SK-N-DZ (cell line): ENCODE results near the gene AQP5.

Source experiments
- DNase-seq: peaks from one replicate; pipeline ENCODE4 v3.0.0-alpha.2; 2015; ENCODE audit warnings: low spot score

Gene AQP5

DNA sequence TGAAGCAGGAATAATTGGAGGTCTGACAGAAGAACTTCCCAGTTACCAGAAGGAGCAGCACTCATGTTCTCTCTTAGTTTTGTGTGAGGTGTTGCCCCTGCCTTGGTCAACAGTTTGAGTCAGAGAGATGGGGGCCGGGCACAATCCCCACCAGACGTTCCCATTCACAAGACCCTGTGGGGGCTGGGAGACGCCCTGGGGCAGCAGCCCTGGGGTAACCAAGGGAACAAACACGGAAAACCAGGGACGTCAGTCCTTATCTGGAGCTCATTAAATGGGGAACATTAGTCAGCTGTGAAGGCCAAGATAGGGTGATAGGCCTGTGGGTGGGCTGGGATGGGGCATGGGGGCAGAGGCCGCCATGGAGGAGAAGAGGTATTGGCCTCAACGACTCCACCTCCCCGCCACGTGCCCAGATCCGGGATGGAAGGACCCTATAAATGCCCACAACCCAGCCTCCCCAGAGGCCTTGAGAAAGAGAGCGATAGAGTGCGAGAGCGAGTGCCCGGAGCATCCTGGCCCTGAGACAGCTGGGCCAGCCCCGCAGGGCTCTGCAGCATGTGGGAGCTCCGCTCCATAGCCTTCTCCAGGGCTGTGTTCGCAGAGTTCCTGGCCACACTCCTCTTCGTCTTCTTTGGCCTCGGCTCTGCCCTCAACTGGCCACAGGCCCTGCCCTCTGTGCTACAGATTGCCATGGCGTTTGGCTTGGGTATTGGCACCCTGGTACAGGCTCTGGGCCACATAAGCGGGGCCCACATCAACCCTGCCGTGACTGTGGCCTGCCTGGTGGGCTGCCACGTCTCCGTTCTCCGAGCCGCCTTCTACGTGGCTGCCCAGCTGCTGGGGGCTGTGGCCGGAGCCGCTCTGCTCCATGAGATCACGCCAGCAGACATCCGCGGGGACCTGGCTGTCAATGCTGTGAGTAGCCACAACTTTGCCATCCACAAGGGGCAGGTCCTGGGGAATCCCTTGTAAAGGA, 11.1 kb upstream of the AQP5 start, which contains the start of gene AQP2:
TSS of gene AQP2 (plus strand) at position 465 of the 979 bp plus-strand sequence. CDS start at position 559, 94 bp downstream.
- DNase-seq = no peak

GRCh38 chr12:49951411-49952240, 10.0 kb upstream of the AQP5 start:
- no peak for DNase-seq

DNA sequence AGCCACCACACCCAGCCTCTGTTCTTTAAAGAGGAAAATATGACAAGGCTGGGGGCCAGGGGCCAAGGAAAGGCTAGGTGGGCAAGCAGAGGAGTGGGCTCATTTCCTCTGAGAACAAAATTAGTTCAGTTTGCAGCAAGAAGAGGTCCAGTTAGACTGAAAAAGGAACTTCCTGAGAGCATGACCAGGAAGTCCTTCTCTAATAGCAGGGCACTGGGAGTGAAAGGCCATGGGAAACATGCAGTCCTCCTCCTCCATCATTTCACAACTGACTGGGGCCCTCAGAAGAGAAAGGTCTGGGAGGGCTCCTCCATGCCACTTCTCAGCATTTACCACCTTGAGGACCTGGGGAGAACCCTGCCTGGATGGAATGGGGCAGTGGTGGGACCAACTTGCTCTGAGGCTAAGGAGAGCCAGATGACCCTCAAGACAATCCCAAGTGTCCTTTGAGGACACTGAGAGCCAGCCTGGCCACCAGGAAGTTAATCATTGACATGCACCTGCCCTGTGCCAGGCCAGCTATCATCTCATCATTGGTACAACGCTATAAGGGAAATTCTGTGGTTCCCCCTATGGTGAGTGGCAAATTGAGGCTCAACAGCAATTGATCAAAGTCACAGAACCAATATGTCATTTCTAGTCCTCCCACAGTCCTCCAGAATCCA, 9.1 kb upstream of the AQP5 start:
- DNase-seq = no peak

DNA sequence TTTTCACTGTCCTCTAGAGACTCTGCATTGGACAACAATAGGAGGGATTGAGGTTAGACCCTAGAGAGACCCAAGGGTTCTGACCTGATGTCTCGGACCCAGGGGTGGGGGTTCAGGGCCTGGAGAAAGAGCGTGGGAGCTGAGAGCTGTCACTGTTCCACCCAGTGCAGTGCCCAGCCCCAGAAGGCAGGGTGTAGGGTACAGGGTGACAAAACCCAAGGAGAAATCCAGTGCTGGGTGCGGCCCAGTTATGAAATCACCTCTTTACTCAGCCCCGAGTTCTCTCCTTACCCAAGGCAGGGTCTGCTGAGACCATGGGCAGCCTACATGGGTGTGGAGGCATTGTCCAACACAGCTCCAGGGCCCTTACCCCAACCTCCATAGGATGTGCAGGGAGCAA, 8.5 kb upstream of the AQP5 start:
- DNase-seq = no peak

DNA sequence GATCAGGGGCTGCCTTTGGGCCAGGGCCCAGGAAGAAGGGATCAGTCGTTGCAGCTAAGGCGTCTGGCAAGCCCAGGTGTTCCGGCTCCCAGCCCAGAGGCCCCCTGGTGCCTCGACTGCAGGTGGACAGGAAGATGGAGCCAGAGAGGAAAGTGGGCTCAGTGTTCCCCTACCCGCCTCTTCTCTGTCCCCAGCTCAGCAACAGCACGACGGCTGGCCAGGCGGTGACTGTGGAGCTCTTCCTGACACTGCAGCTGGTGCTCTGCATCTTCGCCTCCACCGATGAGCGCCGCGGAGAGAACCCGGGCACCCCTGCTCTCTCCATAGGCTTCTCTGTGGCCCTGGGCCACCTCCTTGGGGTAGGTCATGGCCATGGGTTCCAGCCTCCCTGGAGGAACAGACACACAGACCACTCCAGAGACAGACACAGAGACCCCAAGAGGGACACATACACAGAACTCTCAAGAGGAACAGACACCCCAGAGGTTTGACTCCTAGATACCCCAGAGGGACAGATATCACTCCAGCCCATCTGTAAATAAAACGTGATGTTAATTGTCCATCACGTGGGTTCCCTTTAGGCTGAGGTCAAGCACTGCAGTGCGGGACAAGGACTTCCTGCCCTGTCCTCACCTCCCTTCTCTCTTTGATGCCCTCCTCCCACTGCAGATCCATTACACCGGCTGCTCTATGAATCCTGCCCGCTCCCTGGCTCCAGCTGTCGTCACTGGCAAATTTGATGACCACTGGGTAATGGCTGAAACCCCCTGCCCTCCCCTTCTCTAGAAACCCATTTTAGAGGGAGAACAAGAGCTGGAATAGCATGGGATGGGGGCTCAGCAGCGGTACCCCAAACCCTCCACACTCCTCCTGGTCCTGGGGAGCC, 7.5 kb upstream of the AQP5 start:
- DNase-seq = no peak

DNA sequence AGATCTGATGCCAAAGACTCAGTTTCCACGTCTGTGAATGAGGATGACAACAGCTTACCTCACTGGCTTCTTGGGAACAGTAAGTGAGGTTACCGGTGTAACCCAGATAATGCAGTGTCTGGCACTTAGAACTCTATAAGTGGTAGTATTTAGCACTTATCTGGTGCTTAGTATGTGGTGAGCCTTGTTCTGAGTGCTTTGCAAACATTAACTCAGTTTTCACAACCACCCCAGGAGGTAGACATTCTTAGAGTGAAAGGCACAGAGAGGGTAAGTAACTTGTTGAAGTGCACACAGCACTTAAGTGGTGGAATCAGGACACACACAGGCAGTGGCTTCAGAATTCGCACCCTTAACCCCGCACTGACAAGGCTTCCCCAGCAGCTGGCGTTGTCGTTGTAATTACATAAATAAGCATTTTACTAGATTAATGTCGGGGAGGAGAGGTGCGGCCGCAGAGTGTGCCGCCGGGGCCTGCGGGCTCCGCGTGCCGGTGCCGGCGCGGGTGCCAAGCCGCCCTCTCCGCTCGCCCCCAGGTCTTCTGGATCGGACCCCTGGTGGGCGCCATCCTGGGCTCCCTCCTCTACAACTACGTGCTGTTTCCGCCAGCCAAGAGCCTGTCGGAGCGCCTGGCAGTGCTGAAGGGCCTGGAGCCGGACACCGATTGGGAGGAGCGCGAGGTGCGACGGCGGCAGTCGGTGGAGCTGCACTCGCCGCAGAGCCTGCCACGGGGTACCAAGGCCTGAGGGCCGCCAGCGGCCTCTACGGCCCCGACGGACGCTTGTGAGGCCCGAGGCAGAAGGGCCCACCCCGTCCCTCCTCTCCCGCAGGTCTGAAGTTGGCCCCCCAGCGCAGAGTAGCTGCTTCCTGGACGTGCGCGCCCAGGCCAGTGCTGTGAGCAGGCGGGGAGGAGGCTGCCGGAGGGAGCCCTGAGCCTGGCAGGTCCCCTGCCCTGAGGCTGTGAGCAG, 6.5 kb upstream of the AQP5 start:
- DNase-seq = no peak

- DNase-seq = no peak
Measured at GRCh38 chr12:49955899-49956662, 5.6 kb upstream of the AQP5 start.

DNA sequence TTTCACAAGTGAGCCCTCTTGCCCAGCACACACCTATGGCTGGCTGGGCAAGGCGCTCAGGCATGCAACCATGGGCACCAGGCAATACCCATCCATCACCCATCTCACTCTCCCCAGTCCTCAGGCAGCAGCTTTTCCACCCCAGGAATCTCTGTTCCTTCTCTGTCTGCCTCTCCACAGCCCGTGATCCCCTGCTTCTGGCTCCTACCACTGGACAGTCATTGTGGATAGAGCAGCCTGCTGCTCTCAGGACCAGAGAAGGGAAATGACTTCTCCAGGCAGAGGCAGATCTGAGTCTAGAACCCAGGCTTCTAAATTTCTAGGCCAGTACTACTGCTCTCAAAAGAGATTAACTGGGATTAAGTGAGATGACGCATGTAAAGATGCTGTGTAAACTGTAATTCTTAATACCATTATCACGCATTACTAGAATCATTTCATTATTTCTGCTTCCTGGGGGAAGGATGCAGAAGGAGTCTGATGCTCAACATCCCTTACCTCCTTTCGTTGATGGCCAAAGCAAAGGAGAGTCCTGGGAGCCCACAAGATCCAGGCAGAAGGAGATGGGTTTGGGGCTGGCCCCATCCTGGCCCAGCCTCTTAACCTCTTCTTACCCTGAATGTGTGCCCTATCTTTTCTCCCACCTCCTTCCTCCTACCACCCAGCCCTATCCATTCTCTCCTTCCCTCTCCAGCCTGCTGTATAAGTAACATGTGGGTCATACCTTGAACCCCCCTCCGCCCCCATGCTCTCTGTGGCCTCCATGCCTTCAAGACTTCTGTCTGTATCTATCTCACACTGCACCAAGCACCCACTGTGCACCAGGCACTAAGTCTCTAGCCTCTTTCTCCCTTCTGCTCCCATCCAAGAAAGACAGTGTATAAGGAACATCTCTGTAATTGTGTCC, 4.8 kb upstream of the AQP5 start:
- DNase-seq = no peak

DNA sequence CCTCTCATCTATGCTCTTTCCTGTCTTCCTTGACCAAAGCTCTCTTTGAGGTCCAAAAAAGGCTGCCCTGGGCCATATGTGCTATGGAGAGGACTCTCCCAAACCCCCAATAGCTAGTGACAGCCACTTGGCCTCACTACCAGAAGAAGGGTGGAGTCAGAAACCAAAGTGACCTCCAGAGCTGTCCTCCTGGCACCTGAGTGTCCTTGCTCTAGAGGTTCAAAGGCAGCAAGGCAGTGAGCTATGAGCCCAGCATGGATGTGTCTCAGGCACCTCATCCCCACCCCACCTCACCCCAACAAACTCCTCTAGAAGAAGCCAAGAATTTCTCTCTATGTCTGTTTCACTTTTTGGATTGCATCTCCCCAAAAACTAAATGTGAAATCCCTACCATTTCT, 4.1 kb upstream of the AQP5 start:
- no peak for DNase-seq

DNA sequence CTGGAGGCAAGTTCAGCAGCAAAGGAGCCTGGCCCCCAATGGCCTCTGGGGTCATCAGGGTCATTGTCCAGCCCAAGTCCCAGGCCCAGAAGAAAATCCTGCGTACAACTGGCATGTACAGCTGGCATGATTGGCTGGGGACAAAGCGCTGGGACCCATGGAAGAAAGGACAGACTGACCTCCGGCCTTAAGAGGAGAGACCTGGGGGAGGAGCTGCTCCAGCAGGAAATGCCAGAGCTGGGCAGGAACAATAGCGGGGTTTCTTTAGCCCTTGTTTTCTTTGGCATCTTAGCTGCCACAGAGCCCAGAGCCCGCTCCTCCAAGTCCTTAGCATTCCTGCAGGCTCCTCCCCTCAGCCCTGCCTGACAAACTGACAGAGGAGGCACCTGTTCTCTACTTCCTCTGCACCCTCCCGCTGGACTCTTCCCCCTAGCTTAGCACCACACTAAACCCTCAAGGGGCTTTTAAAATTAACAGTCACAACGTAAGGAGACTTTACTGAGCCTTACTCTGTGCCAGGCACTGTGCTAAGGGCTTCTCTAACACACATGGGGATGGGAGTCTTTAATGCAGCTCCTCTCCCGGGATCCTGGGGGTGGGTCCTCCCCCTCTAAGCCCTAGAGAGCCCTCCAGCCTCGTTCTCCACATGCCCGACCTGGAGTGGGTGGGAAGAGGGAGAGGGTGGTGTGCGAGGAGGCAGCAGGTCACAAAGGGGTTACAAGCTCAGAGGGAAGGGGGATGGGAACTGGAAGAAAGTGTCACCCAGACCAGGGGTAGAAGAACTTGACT, 1.8 kb upstream of the AQP5 start:
- DNase-seq = no peak

- DNase-seq = no peak
Measured at GRCh38 chr12:49960474-49961110, 1.1 kb upstream of the AQP5 start.

- no peak for DNase-seq
Measured at GRCh38 chr12:49961993-49962764, 507 bp downstream of the AQP5 start.

GRCh38 chr12:49962861-49963765, 1.4 kb downstream of the AQP5 start:
- DNase-seq = no peak

- no peak for DNase-seq
Measured at GRCh38 chr12:49963976-49964815, 2.5 kb downstream of the AQP5 start.
